Neuron (in vitro differentiated cells): ENCODE results near the gene CMC4.
A peak's percentile ranks its signal among the peaks of the same experiment; 100 is the strongest.

ENCODE experiments used
- H2AFZ ChIP-seq: one replicate; pipeline ENCODE4 v1.6.1; 2013; ENCODE audit warnings: low read depth, mild to moderate bottlenecking, inconsistent platforms, low read length, moderate library complexity
- H3K27me3 ChIP-seq: one replicate; pipeline ENCODE4 v1.6.1; 2013; ENCODE audit warnings: low read length; ENCODE audit not compliant: insufficient read depth
- H3K36me3 ChIP-seq: one replicate; pipeline ENCODE4 v1.6.1; 2013; ENCODE audit warnings: low read length; ENCODE audit not compliant: insufficient read depth
- H3K4me1 ChIP-seq: one replicate; pipeline ENCODE4 v1.6.1; 2013; ENCODE audit warnings: low read length; ENCODE audit not compliant: insufficient read depth
- H3K4me3 ChIP-seq: 2 replicates; pipeline ENCODE4 v1.5.1; 2013; ENCODE audit warnings: mild to moderate bottlenecking, low read length, moderate library complexity
- H3K9me3 ChIP-seq: one replicate; pipeline ENCODE4 v1.6.1; 2013; ENCODE audit warnings: low read length

Gene CMC4

GRCh38 chrX:155046129-155046810 is 24.7 kb downstream of the CMC4 start:
- no peaks in the 10 kb centered on the region for H3K9me3 ChIP-seq
- H3K4me3 ChIP-seq = no peak overlapping the region
- no peaks in the 10 kb centered on the region for H3K4me1 ChIP-seq

GRCh38 chrX:155035688-155036087 is 35.2 kb downstream of the CMC4 start:
- no peak overlapping the region for H3K4me3 ChIP-seq
- H2AFZ ChIP-seq = no peak overlapping the region
- H3K4me1 ChIP-seq = no peaks in the 10 kb centered on the region
- H3K27me3 ChIP-seq = no peaks in the 10 kb centered on the region
- peaks cover 3% of the 10 kb centered on the region for H3K36me3 ChIP-seq
- no peaks in the 10 kb centered on the region for H3K9me3 ChIP-seq

More at GRCh38 chrX:155046129-155046810, 24.7 kb downstream of the CMC4 start:
- Histone ChIP-seq H3K36me3 (peaks cover 1% of the 10 kb centered on the region), H2AFZ (no peak overlapping the region), H3K27me3 (no peaks in the 10 kb centered on the region)

- no peaks in the 10 kb centered on the region for H3K27me3 ChIP-seq
- no peak overlapping the region for H2AFZ ChIP-seq
- no peak overlapping the region for H3K4me3 ChIP-seq
- H3K9me3 ChIP-seq = no peaks in the 10 kb centered on the region
- no peaks in the 10 kb centered on the region for H3K4me1 ChIP-seq
- peaks cover 3% of the 10 kb centered on the region for H3K36me3 ChIP-seq
Observed at GRCh38 chrX:155031657-155032056, 39.3 kb downstream of the CMC4 start.

DNA sequence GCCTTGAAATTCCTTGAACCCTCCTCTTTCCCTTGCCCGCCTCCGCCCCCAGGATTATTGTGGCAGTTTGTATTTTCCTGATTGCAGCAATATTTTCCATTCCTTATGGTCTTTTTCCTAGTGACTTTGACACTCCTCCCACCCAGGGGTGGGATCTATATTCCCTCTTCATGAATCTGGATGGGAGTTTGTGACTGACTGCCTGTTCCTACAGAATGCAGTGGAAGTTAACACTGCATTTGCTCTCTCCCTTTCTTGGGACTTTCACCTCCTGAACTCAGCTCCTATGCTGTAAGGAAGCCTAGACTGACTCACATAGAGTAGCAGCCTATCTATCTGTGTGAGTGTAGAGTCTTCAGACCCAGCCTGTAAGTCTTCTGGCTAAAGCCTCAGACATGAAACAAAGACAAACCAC is 42.1 kb downstream of the CMC4 start:
- Histone ChIP-seq H3K4me1 (no peaks in the 10 kb centered on the region), H3K36me3 (no peaks in the 10 kb centered on the region), H3K9me3 (no peaks in the 10 kb centered on the region), H3K4me3 (no peak overlapping the region), H3K27me3 (no peaks in the 10 kb centered on the region), H2AFZ (no peak overlapping the region)

GRCh38 chrX:155028129-155028528 is 42.8 kb downstream of the CMC4 start:
- no peaks in the 10 kb centered on the region for H3K36me3 ChIP-seq
- H3K9me3 ChIP-seq = no peaks in the 10 kb centered on the region
- H3K4me3 ChIP-seq = peak overlapping the region; percentile 60
- H2AFZ ChIP-seq = no peak overlapping the region
- no peaks in the 10 kb centered on the region for H3K27me3 ChIP-seq
- no peaks in the 10 kb centered on the region for H3K4me1 ChIP-seq

GRCh38 chrX:155027509-155028066 is 43.3 kb downstream of the CMC4 start:
- Histone ChIP-seq H3K27me3 (no peaks in the 10 kb centered on the region), H3K4me3 (peak overlapping the region; percentile 60), H3K9me3 (no peaks in the 10 kb centered on the region), H2AFZ (peak overlapping the region; percentile 21), H3K36me3 (no peaks in the 10 kb centered on the region), H3K4me1 (no peaks in the 10 kb centered on the region)

- H3K27me3 ChIP-seq = no peaks in the 10 kb centered on the region
- peak within 1 kb of the TSS; percentile 60 for H3K4me3 ChIP-seq
- no peaks in the 10 kb centered on the region for H3K4me1 ChIP-seq
- H3K9me3 ChIP-seq = no peaks in the 10 kb centered on the region
- no peaks in the 10 kb centered on the region for H3K36me3 ChIP-seq
- peak within 1 kb of the TSS; percentile 46 for H2AFZ ChIP-seq
Observed at GRCh38 chrX:155026727-155027508, 44.0 kb downstream of the CMC4 start, which contains the start of gene FUNDC2. Gene FUNDC2, plus strand, starts transcription at chrX:155026844. Its CDS starts 95 bp downstream, at chrX:155026939.

- H2AFZ ChIP-seq = peak overlapping the region; percentile 46
- H3K4me3 ChIP-seq = peak overlapping the region; percentile 60
- H3K4me1 ChIP-seq = no peaks in the 10 kb centered on the region
- H3K27me3 ChIP-seq = no peaks in the 10 kb centered on the region
- no peaks in the 10 kb centered on the region for H3K36me3 ChIP-seq
- no peaks in the 10 kb centered on the region for H3K9me3 ChIP-seq
Observed at GRCh38 chrX:155026420-155026726, 44.6 kb downstream of the CMC4 start.

DNA sequence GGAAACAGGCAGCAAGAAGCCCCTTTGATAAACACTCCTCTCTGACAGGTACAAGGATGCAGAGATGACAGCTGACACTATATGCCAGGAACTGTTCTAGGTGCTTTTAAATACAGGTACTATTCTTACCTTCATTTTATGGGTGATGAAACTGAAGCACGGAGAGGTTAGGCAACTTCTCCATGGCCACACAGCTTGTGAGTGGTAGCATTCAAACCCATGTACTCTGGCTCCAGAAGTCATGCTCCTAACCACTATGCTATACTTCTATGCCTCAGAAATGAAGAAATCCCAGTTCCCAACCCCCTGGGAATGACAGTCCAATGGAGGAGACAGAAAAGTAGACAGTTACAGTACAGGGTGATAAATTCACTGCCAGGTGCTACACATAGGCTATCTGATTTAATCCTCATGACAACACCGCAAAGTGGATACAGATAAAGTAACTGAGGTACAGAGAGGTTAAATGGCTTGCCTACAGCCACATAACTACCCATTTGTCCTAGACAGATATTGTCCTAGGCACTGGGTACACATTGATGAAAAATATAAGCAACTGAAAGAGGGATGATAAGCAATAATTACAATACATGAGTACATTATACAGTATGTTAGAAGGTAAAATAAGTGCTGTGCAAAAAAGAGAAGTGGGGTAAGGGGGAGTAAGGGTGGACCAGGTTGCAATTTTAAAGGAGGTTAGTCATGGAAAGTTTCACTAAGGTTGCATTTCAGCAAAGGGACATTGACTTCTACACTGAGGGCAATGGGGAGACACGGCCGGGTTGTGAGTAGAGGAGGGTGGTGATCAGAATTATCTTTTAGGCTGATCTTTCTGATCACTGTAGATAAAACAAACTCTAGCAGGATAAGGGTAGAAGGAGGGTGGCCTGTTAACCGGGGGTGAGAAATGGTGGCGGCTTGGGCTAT is 46.8 kb downstream of the CMC4 start:
- no peaks in the 10 kb centered on the region for H3K4me1 ChIP-seq
- no peaks in the 10 kb centered on the region for H3K27me3 ChIP-seq
- no peaks in the 10 kb centered on the region for H3K36me3 ChIP-seq
- H2AFZ ChIP-seq = no peak overlapping the region
- no peak overlapping the region for H3K4me3 ChIP-seq
- H3K9me3 ChIP-seq = no peaks in the 10 kb centered on the region

GRCh38 chrX:155022585-155022984 is 48.4 kb downstream of the CMC4 start, which contains the start of gene F8:
Gene F8, minus strand, starts transcription at chrX:155022723. Its CDS starts 171 bp downstream, at chrX:155022552.
- Histone ChIP-seq H2AFZ (no peak within 1 kb of the TSS), H3K4me3 (no peak within 1 kb of the TSS), H3K36me3 (no peaks in the 10 kb centered on the region), H3K27me3 (no peaks in the 10 kb centered on the region), H3K4me1 (no peaks in the 10 kb centered on the region), H3K9me3 (no peaks in the 10 kb centered on the region)

DNA sequence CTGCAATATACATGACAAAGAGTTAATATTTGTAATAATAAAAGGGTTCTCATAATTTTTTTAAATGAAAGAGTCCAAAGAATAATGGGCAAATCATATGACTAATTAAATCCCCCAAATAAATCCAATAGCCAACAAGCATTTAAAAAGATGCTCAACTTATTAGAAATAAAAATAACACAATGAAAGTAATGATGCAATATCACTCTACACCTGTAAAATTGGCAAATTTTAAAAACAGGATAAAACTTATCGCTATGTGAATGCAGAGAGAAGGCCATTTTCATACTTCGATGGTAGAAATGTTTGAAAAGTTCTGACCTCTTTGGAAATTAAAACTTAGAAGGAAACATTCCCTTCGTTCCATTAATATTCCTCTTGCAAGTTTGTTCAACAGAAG is 50.3 kb downstream of the CMC4 start:
- H2AFZ ChIP-seq = no peak overlapping the region
- H3K27me3 ChIP-seq = no peaks in the 10 kb centered on the region
- H3K4me3 ChIP-seq = no peak overlapping the region
- no peaks in the 10 kb centered on the region for H3K4me1 ChIP-seq
- H3K36me3 ChIP-seq = no peaks in the 10 kb centered on the region
- no peaks in the 10 kb centered on the region for H3K9me3 ChIP-seq
